HG03558 (cell line): ENCODE data around the gene PRIM2.
A peak's percentile ranks its signal among the peaks of the same experiment; 100 is the strongest.
"Not testable (repeated sequence)": the region's sequence is repeated elsewhere in the genome, so short reads cannot be mapped to it uniquely, and the experiment has no call there.

Experiments
- ATAC-seq: cut with Tn5 transposase; IDR thresholded peaks from one replicate; pipeline ENCODE4 v1.9.1; 2021; ENCODE audit warnings: moderate number of reproducible peaks; ENCODE audit not compliant: unreplicated experiment; ENCODE audit errors: extremely low read depth

PRIM2 gene

DNA sequence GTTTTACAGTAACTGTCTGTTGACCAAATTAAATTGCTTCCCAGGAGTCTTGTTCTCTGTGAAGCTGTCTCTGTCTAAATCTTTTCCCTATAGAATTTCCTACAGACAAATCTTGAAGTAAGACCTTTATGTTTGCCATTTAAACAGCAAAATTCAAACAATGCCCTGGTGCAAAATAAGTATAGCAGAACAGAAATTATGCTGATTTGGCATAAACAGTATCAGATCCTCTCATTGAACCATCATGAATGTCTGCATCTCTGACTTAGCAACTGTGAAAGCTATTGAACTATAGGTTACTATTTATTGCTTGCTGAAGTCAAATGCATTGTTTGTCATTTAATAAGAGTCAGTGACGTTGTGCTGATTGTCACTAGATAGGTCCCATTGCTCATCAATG is 123.3 kb downstream of the PRIM2 start:
- ATAC-seq = not testable (repeated sequence)

DNA sequence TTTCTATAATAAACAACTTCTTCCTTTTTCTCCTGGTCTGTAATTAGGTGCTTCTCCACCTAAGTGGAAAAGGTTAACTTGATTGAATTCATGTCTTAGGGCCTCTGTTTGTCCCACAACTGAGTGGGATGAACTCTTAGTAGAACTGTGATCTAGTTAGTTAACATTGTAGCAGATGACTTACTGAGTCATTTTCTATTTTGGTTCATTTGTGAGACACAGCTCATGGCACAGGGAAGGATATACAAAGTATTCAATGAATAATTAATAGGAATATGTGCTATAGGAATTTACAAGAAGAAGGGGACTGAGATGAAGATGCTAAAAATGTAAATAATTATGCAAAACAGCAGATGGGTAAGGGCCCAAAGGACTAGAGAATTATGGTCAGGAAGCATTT is 124.7 kb downstream of the PRIM2 start:
- not testable (repeated sequence) for ATAC-seq

DNA sequence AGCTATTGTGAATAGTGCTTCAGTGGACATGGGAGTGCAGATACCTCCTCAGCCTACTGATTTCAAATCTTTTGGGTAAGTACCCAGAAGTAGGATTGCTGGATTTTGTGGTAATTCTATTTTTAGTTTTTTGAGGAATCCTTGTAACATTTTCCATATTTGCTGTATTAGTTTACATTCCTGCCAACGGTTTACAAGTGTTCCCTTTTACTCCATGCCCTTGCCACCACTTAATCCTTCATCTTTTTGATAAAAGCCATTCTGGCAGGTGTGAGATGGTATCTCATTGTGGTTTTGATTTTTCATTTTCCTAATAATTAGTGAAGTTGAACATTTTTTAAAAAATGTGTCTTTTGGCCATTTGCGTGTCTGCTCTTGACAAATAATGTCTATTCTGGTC is 125.8 kb downstream of the PRIM2 start:
- ATAC-seq = not testable (repeated sequence)

GRCh38 chr6:57444787-57445186 is 127.4 kb downstream of the PRIM2 start:
- not testable (repeated sequence) for ATAC-seq

GRCh38 chr6:57445379-57445778 is 127.9 kb downstream of the PRIM2 start:
- peak; percentile 20 for ATAC-seq

- ATAC-seq = peak; percentile 71
Measured at GRCh38 chr6:57445790-57446468, 128.5 kb downstream of the PRIM2 start.

- not testable (repeated sequence) for ATAC-seq
Measured at GRCh38 chr6:57449496-57450066, 132.2 kb downstream of the PRIM2 start.

- not testable (repeated sequence) for ATAC-seq
Measured at GRCh38 chr6:57459781-57460180, 142.4 kb downstream of the PRIM2 start.

DNA sequence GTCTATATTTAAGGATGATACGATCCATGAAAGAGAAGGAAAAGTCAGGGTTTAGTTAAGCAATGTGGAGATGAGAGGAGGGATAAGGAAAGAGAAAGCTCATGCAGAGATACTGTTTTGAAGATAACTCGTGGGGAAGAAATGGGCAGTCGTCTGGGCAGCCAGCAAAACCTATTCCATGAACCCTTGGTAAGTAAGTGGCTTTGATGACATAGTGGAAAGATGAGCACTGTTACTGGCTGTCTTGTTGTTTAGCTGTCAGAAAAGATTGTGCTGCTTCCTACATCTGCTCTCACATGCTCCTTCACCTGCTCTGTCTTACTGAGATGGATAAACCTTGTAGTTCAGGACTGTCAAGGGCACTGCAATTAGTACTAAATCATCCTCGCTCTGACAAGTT is 143.6 kb downstream of the PRIM2 start:
- ATAC-seq = not testable (repeated sequence)

DNA sequence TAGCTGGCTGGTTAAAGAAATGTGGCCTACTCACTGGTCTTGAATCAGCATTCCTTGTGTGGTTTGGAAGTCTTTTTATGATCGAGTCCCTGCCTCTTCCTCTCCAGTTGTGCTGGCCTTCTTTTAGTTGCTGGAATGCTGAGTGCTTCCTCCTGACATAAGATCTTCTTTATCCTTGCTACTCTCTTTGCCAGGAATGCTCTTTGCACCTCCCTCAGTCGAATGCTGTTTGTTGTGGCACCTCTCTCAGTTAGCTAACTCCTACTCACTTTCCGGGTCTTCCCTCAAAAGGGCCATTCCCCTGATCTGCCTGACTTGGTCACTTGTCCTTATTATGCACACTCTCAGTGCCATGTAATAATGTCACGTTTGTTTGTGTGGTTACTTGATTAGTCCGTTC is 146.4 kb downstream of the PRIM2 start:
- not testable (repeated sequence) for ATAC-seq

- ATAC-seq = not testable (repeated sequence)
Measured at GRCh38 chr6:57465968-57466367, 148.5 kb downstream of the PRIM2 start.

GRCh38 chr6:57469072-57469471 is 151.6 kb downstream of the PRIM2 start:
- no peak for ATAC-seq

GRCh38 chr6:57470148-57470547 is 152.7 kb downstream of the PRIM2 start:
- not testable (repeated sequence) for ATAC-seq

GRCh38 chr6:57471314-57471864 is 154.0 kb downstream of the PRIM2 start:
- not testable (repeated sequence) for ATAC-seq

DNA sequence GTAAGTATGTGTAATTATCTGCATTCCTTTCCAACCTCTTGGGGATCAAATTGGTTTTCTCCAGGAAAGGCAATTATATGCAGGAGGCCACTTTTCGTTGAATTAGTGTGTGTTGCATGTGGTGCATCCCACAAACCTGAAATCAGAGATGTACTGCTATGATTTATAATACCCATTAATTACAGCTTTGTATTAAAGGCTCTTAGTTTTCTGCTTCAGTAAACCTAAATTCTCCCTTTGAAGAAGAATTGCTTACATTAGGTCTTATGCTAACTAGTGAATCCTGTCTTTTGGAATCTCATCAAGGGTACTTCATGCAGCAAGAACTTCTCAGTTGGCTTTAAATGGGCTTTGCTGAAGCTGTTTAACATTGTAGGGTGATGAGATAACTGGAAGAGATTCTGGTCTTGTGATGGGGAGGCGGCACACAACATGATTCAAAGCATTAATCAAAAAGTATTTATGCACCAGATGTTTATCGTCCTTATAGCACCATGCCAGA is 155.5 kb downstream of the PRIM2 start:
- ATAC-seq = not testable (repeated sequence)

DNA sequence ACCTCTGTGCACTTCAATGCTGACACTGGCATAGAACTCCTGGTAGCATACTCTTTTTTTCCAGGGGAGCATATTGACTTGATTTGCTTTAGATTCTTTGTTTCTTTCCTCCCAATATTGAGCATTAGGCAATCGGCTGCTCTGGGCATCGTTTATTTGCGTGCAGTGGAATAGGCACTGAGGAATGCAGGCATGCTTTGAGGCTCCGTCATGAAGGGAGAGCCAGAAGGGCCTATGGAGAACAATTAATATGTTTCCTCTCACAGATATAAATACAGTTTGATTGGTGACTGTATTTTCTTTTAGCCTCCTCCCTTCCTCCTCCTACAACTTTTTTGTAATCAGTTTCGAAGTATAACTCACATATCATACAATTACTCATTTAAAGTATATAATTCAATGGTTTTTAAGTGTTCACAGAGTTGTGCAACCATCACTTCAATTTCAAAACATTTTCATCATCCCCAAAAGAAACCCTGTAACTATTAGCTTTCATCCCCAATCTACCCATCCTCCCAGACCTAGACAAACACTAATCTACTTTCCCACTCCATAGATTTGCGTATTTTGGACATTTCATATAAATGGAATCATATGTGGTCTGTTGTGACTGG is 157.5 kb downstream of the PRIM2 start:
- ATAC-seq = not testable (repeated sequence)

- ATAC-seq = not testable (repeated sequence)
Measured at GRCh38 chr6:57475656-57476055, 158.2 kb downstream of the PRIM2 start.

GRCh38 chr6:57480194-57480593 is 162.8 kb downstream of the PRIM2 start:
- ATAC-seq = not testable (repeated sequence)

DNA sequence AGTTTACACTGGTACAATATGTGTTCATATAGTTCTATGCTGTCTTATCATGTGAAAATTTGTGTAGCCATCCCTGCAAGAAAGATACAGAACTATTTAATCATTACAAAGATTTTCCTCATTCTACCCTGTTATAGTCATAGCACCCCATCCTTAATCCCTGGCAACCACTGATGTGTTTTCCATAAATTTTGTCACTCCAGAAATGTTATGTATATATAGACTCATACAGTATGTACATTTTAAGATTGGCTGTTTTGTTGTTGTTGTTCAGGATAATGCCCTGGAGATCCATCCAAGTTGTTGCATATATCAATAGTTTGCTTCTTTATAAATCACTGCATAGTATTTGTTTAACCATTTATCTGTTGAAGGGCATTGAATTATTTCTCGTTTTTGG is 163.7 kb downstream of the PRIM2 start:
- ATAC-seq = not testable (repeated sequence)

GRCh38 chr6:57482471-57482870 is 165.0 kb downstream of the PRIM2 start:
- ATAC-seq = not testable (repeated sequence)

DNA sequence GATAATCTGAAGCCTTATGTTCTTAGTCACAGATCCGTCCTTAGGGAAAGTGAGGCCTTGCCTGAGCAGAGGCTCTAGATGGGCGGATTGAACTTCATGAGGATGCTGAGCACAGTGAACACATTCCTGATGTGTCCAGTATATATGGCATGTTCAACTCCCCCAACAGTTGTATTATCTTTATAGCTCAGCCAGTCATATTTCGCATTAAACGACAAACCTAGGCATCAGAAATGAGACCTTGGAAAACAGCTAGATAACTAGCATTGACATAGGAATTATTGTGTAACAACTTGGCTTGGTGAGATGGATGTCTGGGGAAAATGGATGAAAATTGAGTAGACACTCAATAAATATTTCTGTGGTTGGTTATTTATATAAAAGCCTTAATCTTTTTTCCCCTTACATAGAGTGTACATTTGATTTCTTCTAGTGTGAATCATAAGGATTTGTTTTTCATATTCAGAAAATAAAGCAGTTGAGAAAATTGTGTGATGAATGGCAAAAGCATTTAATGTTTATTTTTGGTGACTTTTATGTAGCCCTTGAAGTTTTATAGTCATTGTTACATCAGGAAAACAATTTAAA is 169.2 kb downstream of the PRIM2 start:
- not testable (repeated sequence) for ATAC-seq
